Adipocyte (in vitro differentiated cells): ENCODE data around the gene CYBA.

Source experiments
- DNase-seq: peaks from one replicate; pipeline ENCODE4 v3.0.0-alpha.2; 2015; ENCODE audit warnings: low read depth
- H3K27me3 ChIP-seq: replicated peaks from 2 replicates; pipeline ENCODE4 v1.7.0; 2013; ENCODE audit warnings: mild to moderate bottlenecking, low read length, moderate library complexity; ENCODE audit not compliant: control insufficient read depth, insufficient read depth
- H3K36me3 ChIP-seq: 2 replicates; pipeline ENCODE4 v1.7.0; 2013; ENCODE audit warnings: low read length, mild to moderate bottlenecking, moderate library complexity; ENCODE audit not compliant: control insufficient read depth, insufficient read depth, severe bottlenecking
- H3K4me1 ChIP-seq: 2 replicates; pipeline ENCODE4 v1.7.0; 2013; ENCODE audit warnings: mild to moderate bottlenecking, low read length, moderate library complexity; ENCODE audit not compliant: control insufficient read depth, insufficient read depth
- H3K4me3 ChIP-seq: 2 replicates; pipeline ENCODE4 v1.7.0; 2013; ENCODE audit warnings: mild to moderate bottlenecking, low read length, moderate library complexity
- H3K9ac ChIP-seq: 2 replicates; pipeline ENCODE4 v1.7.0; 2013; ENCODE audit warnings: mild to moderate bottlenecking, low read length, moderate library complexity
- H3K9me3 ChIP-seq: 2 replicates; pipeline ENCODE4 v1.7.0; 2013; ENCODE audit warnings: mild to moderate bottlenecking, low read length, moderate library complexity; ENCODE audit not compliant: control insufficient read depth

CYBA gene

DNA sequence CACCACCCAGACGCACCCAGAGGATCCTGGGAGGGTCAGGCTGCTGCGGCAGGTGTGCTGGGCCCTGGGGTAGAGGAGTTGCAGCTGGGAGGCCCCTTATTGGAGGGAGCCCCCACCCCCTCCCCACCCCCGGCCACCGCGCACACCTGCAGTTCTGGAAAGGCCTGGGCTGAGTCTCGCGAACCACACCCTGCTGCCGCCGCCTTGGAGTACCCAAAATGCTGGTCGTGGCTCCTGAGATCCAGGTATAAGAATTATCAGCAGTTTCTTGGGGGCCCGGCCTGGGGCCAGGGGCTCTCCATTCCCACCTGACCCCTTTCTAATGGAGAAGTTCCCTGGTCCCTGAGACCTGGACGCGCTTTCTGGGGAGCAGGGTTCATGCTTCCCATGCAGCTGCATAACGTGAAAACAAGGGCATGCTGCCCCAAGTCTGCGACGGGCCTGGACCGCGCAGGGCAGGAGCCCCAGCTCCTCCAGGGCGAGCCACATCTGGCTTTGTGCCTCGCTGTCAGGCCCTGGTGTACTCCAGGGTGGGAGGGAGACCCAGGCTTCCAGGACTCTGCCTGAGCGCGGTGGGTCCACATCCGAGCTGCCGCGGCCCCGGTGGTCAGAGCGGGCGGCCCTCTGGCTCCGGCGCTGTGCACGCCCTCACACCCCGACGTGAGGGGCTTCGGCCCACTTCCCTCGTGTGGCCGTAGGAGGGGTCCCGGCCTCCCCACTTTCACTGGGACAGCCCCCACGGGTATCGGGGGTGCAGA, 42.7 kb upstream of the CYBA start:
- H3K9ac ChIP-seq: no peak overlapping the region
- no peak for DNase-seq
- no peak overlapping the region for H3K4me3 ChIP-seq
- peaks cover 11% of the 10 kb centered on the region for H3K27me3 ChIP-seq
- H3K9me3 ChIP-seq: no peaks in the 10 kb centered on the region
- H3K4me1 ChIP-seq: no peaks in the 10 kb centered on the region
- H3K36me3 ChIP-seq: peaks cover 10% of the 10 kb centered on the region

- no peak overlapping the region for H3K9ac ChIP-seq
Measured at GRCh38 chr16:88692861-88693260, 42.0 kb upstream of the CYBA start.

GRCh38 chr16:88691924-88692560, 41.2 kb upstream of the CYBA start:
- Histone ChIP-seq H3K9ac (no peak overlapping the region), H3K27me3 (peaks cover 11% of the 10 kb centered on the region), H3K9me3 (no peaks in the 10 kb centered on the region), H3K36me3 (no peaks in the 10 kb centered on the region), H3K4me3 (no peak overlapping the region), H3K4me1 (peaks cover 1% of the 10 kb centered on the region)
- no peak for DNase-seq

More at GRCh38 chr16:88692861-88693260, 42.0 kb upstream of the CYBA start:
- H3K9me3 ChIP-seq: no peaks in the 10 kb centered on the region
- no peaks in the 10 kb centered on the region for H3K4me1 ChIP-seq
- no peak overlapping the region for H3K4me3 ChIP-seq
- no peak for DNase-seq
- peaks cover 4% of the 10 kb centered on the region for H3K36me3 ChIP-seq
- H3K27me3 ChIP-seq: peaks cover 11% of the 10 kb centered on the region

GRCh38 chr16:88691129-88691813, 40.4 kb upstream of the CYBA start:
- no peak for DNase-seq
- Histone ChIP-seq H3K9ac (no peak overlapping the region), H3K4me1 (peaks cover 7% of the 10 kb centered on the region), H3K9me3 (no peaks in the 10 kb centered on the region), H3K36me3 (no peaks in the 10 kb centered on the region), H3K4me3 (no peak overlapping the region), H3K27me3 (peaks cover 11% of the 10 kb centered on the region)

DNA sequence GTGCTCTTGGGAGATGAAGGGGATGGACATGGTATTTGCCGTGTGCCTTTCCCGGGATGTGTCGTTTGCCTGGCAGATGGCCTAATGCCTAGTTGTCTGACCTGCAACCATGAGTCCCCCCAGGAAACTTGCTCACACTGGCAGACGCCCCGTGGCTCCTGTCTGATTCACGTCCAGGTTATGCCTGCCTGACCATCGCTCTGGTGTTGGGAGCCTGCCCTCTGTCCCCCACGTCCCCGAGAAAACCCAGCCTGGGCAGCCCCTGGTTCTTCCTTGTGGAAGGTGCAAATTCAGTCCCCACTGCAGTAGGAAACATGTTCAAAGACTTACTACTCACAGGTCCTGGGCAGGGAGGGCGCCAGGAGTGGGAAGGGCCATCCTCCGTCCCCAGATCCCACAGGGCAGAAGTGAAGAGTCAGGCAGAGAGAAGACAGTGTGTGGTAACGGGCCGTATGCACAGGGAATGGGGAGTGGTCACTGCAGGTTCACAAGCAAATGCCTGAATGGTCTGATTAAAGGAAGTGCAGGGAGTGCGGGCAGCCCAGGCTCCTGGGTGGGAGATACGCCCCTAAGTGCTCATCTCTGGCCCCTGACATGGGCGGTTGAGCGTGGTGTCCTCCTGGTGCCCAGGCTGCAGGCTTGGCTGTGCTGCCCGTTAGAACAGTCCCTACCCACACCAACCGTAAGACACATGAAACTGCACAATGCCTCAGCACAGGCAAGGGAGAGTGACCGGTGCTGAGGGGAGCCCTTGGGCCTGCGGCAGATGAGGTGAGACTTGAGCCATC, 39.7 kb upstream of the CYBA start:
- Histone ChIP-seq H3K4me1 (peaks cover 8% of the 10 kb centered on the region), H3K36me3 (no peaks in the 10 kb centered on the region), H3K9ac (no peak overlapping the region), H3K9me3 (no peaks in the 10 kb centered on the region), H3K27me3 (peaks cover 11% of the 10 kb centered on the region), H3K4me3 (no peak overlapping the region)
- no peak for DNase-seq

- peaks cover 19% of the 10 kb centered on the region for H3K27me3 ChIP-seq
- H3K9ac ChIP-seq: no peak overlapping the region
- no peak for DNase-seq
- H3K36me3 ChIP-seq: no peaks in the 10 kb centered on the region
- no peak overlapping the region for H3K4me3 ChIP-seq
- peaks cover 19% of the 10 kb centered on the region for H3K4me1 ChIP-seq
- H3K9me3 ChIP-seq: no peaks in the 10 kb centered on the region
Measured at GRCh38 chr16:88688013-88688778, 37.3 kb upstream of the CYBA start.

DNA sequence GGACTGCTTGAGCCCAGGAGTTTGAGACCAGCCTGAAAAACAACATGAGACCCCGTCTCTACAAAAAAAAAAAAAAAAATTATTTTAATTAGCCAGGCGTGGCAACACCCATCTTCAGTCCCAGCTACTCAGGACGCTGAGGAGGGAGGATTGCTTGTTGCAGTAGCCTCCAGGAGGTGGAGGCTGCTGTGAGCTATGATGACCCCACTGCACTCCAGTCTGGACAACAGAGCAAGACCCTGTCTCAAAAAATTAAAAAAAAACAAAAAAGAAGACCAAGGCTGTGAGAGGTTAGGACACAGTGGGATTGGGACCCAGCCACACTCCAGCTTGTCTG, 36.8 kb upstream of the CYBA start:
- peaks cover 19% of the 10 kb centered on the region for H3K27me3 ChIP-seq
- no peak overlapping the region for H3K9ac ChIP-seq
- no peak overlapping the region for H3K4me3 ChIP-seq
- no peak for DNase-seq
- H3K9me3 ChIP-seq: no peaks in the 10 kb centered on the region
- H3K4me1 ChIP-seq: peaks cover 19% of the 10 kb centered on the region
- H3K36me3 ChIP-seq: no peaks in the 10 kb centered on the region

DNA sequence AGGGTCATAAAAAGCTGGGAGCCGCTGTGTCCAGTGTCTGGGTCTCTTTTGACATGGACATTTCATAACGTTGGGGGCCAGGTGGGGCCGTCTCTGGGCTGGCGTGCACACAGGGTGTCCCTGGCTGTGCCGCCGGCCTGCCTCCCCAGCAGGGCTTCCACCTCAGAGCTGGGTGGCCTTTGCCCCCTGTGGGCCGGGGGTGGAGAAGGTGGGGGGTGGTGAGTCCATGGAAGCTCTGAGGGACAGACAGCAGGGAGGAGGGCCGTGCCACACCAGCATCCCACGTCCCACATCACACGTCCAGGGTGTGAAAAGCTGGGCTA, 36.4 kb upstream of the CYBA start:
- H3K4me1 ChIP-seq: peaks cover 19% of the 10 kb centered on the region
- no peaks in the 10 kb centered on the region for H3K9me3 ChIP-seq
- no peaks in the 10 kb centered on the region for H3K36me3 ChIP-seq
- no peak overlapping the region for H3K4me3 ChIP-seq
- H3K27me3 ChIP-seq: peaks cover 19% of the 10 kb centered on the region
- DNase-seq: no peak
- no peak overlapping the region for H3K9ac ChIP-seq

GRCh38 chr16:88686439-88687253, 35.8 kb upstream of the CYBA start, which contains the start of gene SNAI3:
Gene SNAI3 (minus strand): TSS chr16:88686507. CDS start chr16:88686406, 101 bp downstream.
- Histone ChIP-seq H3K9ac (peak within 1 kb of the TSS; percentile 10), H3K4me3 (peak within 1 kb of the TSS; percentile 56)

DNA sequence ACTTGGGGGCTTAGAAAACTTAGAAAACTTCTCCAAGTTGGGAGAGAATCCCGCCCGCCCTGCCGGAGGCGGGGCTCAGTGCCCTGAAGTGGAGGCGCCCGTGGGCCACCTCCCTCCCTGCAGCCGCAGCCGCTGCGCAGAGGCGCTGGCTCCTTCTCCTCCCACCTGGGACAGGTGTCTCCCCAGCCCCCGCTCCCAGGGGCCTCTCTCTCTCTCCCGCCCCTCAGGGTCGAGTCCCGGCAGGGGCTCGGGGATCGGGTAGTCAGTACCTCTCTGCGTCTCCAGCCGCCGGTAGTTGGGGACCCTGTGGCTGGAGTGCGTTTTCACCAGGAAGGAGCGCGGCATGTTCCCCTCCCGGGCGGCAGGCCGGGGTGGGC, 35.2 kb upstream of the CYBA start:
- Histone ChIP-seq H3K9me3 (no peaks in the 10 kb centered on the region), H3K4me1 (peaks cover 19% of the 10 kb centered on the region), H3K9ac (peak overlapping the region; percentile 10), H3K36me3 (no peaks in the 10 kb centered on the region), H3K4me3 (peak overlapping the region; percentile 56), H3K27me3 (peaks cover 16% of the 10 kb centered on the region)
- DNase-seq: peak; percentile 15

More at GRCh38 chr16:88686439-88687253, 35.8 kb upstream of the CYBA start, which contains the start of gene SNAI3:
- H3K4me1 ChIP-seq: peaks cover 19% of the 10 kb centered on the region
- no peaks in the 10 kb centered on the region for H3K36me3 ChIP-seq
- DNase-seq: peak; percentile 79
- H3K27me3 ChIP-seq: peaks cover 19% of the 10 kb centered on the region
- H3K9me3 ChIP-seq: no peaks in the 10 kb centered on the region
